Hepatocyte (in vitro differentiated cells): ENCODE measurements around the gene TRPC1. TPM values are rescaled to one million over a fixed set of nuclear protein-coding genes. Genes with fewer than 3 reads are reported as not detected.

Experiments used
- DNase-seq: peaks from one replicate; pipeline ENCODE4 v3.0.0-alpha.2; 2016; ENCODE audit warnings: low spot score
- H2AFZ ChIP-seq: fragments of 200-600 bp; sonication (generic); 2 replicates; pipeline ENCODE4 v1.6.0; 2016; ENCODE audit warnings: antibody characterized with exemption, mild to moderate bottlenecking
- H3K27ac ChIP-seq: fragments of 200-600 bp; sonication (generic); 2 replicates; pipeline ENCODE4 v1.5.1; 2016; ENCODE audit warnings: mild to moderate bottlenecking
- H3K27me3 ChIP-seq: fragments of 200-600 bp; sonication (generic); 2 replicates; pipeline ENCODE4 v1.6.1; 2016
- H3K36me3 ChIP-seq: fragments of 200-600 bp; sonication (generic); replicated peaks from 2 replicates; pipeline ENCODE4 v1.5.1; 2016; ENCODE audit warnings: low read depth; ENCODE audit not compliant: insufficient read depth
- H3K4me1 ChIP-seq: fragments of 200-600 bp; sonication (generic); 2 replicates; pipeline ENCODE4 v1.5.1; 2016; ENCODE audit warnings: mild to moderate bottlenecking, moderate library complexity; ENCODE audit not compliant: insufficient read depth
- H3K4me2 ChIP-seq: fragments of 200-600 bp; sonication (generic); 2 replicates; pipeline ENCODE4 v1.6.0; 2016
- H3K4me3 ChIP-seq: fragments of 200-600 bp; sonication (generic); 2 replicates; pipeline ENCODE4 v1.5.1; 2016; ENCODE audit warnings: mild to moderate bottlenecking
- H3K79me2 ChIP-seq: fragments of 200-600 bp; sonication (generic); 2 replicates; pipeline ENCODE4 v1.6.0; 2017; ENCODE audit warnings: mild to moderate bottlenecking
- H3K9me2 ChIP-seq: fragments of 200-600 bp; sonication (generic); replicated peaks from 2 replicates; pipeline ENCODE4 v1.6.0; 2017; ENCODE audit warnings: mild to moderate bottlenecking; ENCODE audit not compliant: insufficient read depth
- H3K9me3 ChIP-seq: fragments of 200-600 bp; sonication (generic); 2 replicates; pipeline ENCODE4 v1.5.1; 2016; ENCODE audit warnings: low read depth, mild to moderate bottlenecking
- H4K20me1 ChIP-seq: fragments of 200-600 bp; sonication (generic); 2 replicates; pipeline ENCODE4 v1.6.0; 2016; ENCODE audit warnings: mild to moderate bottlenecking; ENCODE audit not compliant: insufficient read depth, poor library complexity, severe bottlenecking
- EZH2 ChIP-seq: fragments of 200-600 bp; sonication (generic); IDR thresholded peaks from 2 replicates; pipeline ENCODE4 v1.6.1; 2016; ENCODE audit warnings: antibody characterized with exemption, mild to moderate bottlenecking, borderline replicate concordance
- EZH2phosphoT487 ChIP-seq: fragments of 200-600 bp; sonication (generic); IDR thresholded peaks from one replicate; pipeline ENCODE4 v1.6.1; 2018; ENCODE audit warnings: antibody characterized with exemption, mild to moderate bottlenecking, low read depth, moderate library complexity; ENCODE audit not compliant: unreplicated experiment, severe bottlenecking
- WGBS: methylation state at CpG from one replicate; pipeline ENCODE4 v1.1.6; 2016; ENCODE audit warnings: low lambda C conversion rate; ENCODE audit errors: missing lambda C conversion rate; 5-methylcytosine and 5-hydroxymethylcytosine counted together
- polyA plus RNA-seq: library from polyadenylated mRNA; unstranded; fragments of >200 nt; fragmentation: Nextera tagmentation; extraction: Ambion mirVana; gene quantifications from 2 replicates; pipeline ENCODE4 v1.2.1, GENCODE V29; 2016
- total RNA-seq: library from RNA; depleted of rRNA; stranded (reverse); fragments of >200 nt; gene quantifications from 2 replicates; pipeline ENCODE4 v1.2.3, GENCODE V29; 2014
- TF ChIP-seq, protein P1 (sequence below): fragments of 200-600 bp; sonication (generic); IDR thresholded peaks from 2 replicates; pipeline ENCODE4 v1.5.1; 2016; ENCODE audit warnings: antibody characterized with exemption, mild to moderate bottlenecking; ENCODE audit not compliant: poor library complexity

The TRPC1 gene
- total and polyA plus RNA-seq, 2 experiments from 2014 or later: 3.3 to 12.6 TPM

DNA sequence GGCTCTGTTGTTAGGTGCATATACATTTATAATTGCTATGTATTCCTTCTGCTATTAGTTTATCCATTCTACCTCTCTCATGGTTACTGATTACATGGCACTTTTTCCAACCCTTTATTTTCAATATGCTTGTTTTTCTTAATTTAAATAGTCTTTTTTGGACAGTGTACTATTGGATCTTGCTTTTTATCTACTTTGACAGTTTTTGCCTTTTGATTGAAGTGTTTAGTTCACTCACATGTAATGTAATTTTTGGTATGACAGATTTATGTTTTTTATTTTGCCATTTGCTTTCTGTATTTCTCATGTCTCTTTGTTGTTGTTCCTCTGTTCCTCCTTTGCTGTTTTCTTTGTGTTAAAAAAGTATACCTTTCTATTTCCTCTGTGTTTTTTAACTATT lies 44.5 kb downstream of the TRPC1 start:
- no peaks in the 10 kb centered on the region for H3K9me3 ChIP-seq
- H3K4me1 ChIP-seq: no peaks in the 10 kb centered on the region
- H3K4me3 ChIP-seq: no peak overlapping the region
- H3K27me3 ChIP-seq: no peaks in the 10 kb centered on the region
- H2AFZ ChIP-seq: no peak overlapping the region
- TF ChIP-seq, protein P1, sequence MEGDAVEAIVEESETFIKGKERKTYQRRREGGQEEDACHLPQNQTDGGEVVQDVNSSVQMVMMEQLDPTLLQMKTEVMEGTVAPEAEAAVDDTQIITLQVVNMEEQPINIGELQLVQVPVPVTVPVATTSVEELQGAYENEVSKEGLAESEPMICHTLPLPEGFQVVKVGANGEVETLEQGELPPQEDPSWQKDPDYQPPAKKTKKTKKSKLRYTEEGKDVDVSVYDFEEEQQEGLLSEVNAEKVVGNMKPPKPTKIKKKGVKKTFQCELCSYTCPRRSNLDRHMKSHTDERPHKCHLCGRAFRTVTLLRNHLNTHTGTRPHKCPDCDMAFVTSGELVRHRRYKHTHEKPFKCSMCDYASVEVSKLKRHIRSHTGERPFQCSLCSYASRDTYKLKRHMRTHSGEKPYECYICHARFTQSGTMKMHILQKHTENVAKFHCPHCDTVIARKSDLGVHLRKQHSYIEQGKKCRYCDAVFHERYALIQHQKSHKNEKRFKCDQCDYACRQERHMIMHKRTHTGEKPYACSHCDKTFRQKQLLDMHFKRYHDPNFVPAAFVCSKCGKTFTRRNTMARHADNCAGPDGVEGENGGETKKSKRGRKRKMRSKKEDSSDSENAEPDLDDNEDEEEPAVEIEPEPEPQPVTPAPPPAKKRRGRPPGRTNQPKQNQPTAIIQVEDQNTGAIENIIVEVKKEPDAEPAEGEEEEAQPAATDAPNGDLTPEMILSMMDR: no peak
- TF ChIP-seq EZH2phosphoT487: no peak
- TF ChIP-seq EZH2: no peak
- no peaks in the 10 kb centered on the region for H3K79me2 ChIP-seq
- H3K9me2 ChIP-seq: no peaks in the 10 kb centered on the region
- H3K4me2 ChIP-seq: no peak overlapping the region
- no peaks in the 10 kb centered on the region for H3K36me3 ChIP-seq
- no peak overlapping the region for H3K27ac ChIP-seq
- DNase-seq: no peak
- no peaks in the 10 kb centered on the region for H4K20me1 ChIP-seq

DNA sequence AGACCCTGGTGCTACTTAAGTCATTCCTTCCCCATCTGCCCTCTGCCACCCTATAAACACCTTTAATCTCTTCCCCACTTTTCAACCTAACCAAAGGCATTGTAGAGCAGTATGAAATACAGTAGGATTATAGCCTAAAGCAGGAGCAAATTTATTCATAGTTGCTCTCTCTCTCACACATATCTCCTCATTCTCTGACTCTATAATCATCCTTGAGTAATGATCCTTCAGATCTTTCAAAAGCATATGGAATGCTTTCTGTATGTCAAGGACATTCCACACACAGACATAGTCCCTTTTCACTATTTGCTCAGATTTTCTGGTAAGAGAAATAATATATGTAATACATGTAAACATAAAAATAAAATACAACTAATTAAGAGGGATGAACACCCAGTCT lies 54.1 kb downstream of the TRPC1 start:
- H3K4me2 ChIP-seq: no peak overlapping the region
- no peaks in the 10 kb centered on the region for H3K79me2 ChIP-seq
- H3K27ac ChIP-seq: no peak overlapping the region
- no peaks in the 10 kb centered on the region for H3K36me3 ChIP-seq
- no peak overlapping the region for H2AFZ ChIP-seq
- H3K27me3 ChIP-seq: no peaks in the 10 kb centered on the region
- H4K20me1 ChIP-seq: no peaks in the 10 kb centered on the region
- no peaks in the 10 kb centered on the region for H3K4me1 ChIP-seq
- no peak for DNase-seq
- H3K9me2 ChIP-seq: no peaks in the 10 kb centered on the region
- TF ChIP-seq EZH2phosphoT487 (no peak), EZH2 (no peak)
- TF ChIP-seq, protein P1: no peak
- no peak overlapping the region for H3K4me3 ChIP-seq
- H3K9me3 ChIP-seq: no peaks in the 10 kb centered on the region

DNA sequence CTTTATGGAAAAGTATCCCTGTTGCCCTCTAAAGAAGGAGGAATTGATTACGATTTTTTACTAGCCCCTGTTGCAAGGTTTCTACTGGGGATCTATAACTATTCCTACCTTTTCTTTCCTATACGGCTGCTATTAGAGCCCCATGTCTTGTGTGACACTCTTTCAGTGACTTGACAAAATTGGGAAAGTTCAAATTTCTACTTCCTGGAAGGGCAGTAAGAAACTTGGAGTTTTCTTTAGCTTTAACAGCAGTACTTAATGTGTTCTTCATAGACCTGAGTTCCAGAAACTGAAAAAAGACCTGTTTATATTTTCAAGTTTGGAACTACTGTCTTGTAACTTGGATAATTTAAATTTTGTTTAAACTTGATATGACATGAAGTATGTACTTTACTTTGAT lies 54.7 kb downstream of the TRPC1 start:
- Histone ChIP-seq H3K4me2 (no peak overlapping the region), H3K27me3 (no peaks in the 10 kb centered on the region), H3K9me3 (no peaks in the 10 kb centered on the region), H3K27ac (no peak overlapping the region), H3K9me2 (no peaks in the 10 kb centered on the region), H2AFZ (no peak overlapping the region), H3K79me2 (no peaks in the 10 kb centered on the region), H3K36me3 (no peaks in the 10 kb centered on the region), H4K20me1 (no peaks in the 10 kb centered on the region), H3K4me1 (no peaks in the 10 kb centered on the region), H3K4me3 (no peak overlapping the region)
- TF ChIP-seq, protein P1: no peak
- TF ChIP-seq EZH2phosphoT487: no peak
- no peak for TF ChIP-seq EZH2
- DNase-seq: no peak
- WGBS: 84% methylated on average over 2 of the region's 2 CpGs

DNA sequence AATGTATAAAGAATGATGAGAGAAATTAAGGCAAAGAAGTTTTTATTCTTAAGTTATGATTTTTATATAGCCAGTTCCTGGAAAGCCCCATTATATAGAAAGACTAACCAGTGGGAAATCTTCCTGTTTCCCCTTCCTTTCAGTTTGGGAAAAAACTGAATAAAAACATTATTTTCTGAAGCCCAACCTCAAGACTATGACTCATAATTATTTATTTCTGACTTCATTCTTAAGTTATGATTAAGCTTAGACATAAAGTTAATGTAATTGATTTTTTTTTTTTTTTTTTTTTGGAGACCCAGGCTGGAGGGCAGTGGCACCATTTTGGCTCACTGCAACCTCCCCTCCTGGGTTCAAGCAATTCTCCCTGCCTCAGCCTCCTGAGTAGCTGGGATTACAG lies 55.8 kb downstream of the TRPC1 start:
- Histone ChIP-seq H3K27me3 (no peaks in the 10 kb centered on the region), H3K79me2 (no peaks in the 10 kb centered on the region), H3K9me3 (no peaks in the 10 kb centered on the region), H4K20me1 (no peaks in the 10 kb centered on the region), H3K4me2 (no peak overlapping the region), H3K9me2 (no peaks in the 10 kb centered on the region), H3K4me1 (no peaks in the 10 kb centered on the region), H3K27ac (no peak overlapping the region), H3K4me3 (no peak overlapping the region), H3K36me3 (no peaks in the 10 kb centered on the region), H2AFZ (no peak overlapping the region)
- no peak for DNase-seq
- TF ChIP-seq, protein P1: no peak
- TF ChIP-seq EZH2 (no peak), EZH2phosphoT487 (no peak)
